ENCODE data around the gene CD70. TPM values are rescaled to one million over a fixed set of nuclear protein-coding genes. Genes with fewer than 3 reads are reported as not detected.

The CD70 gene
- total RNA-seq, 1 experiment from 2014 or later = not detected

- BruUV-seq (replicated peaks) = no TSS peak
- Histone ChIP-seq H3K27ac (no peak overlapping the region), H3K9me3 (ENCODE audit: insufficient read depth, low read depth) (no peaks in the 10 kb centered on the region), H3K4me1 (replicated peaks; ENCODE audit: insufficient read depth) (no peaks in the 10 kb centered on the region), H3K4me2 (no peak overlapping the region), H3K36me3 (ENCODE audit: low read depth) (no peaks in the 10 kb centered on the region), H3K27me3 (ENCODE audit: insufficient read depth, low read depth) (peaks cover 17% of the 10 kb centered on the region; the same call in 1 of the 2 replicates), H3F3A (ENCODE audit: insufficient read depth, low read depth) (no peaks in the 10 kb centered on the region), H4K20me1 (ENCODE audit: insufficient read depth) (no peaks in the 10 kb centered on the region), H2AFZ (no peak overlapping the region), H3K9me2 (ENCODE audit: insufficient read depth) (no peaks in the 10 kb centered on the region), H3K79me2 (ENCODE audit: low read depth) (no peaks in the 10 kb centered on the region), H3K4me3 (no peak overlapping the region)
- TF ChIP-seq EZH2 (IDR thresholded peaks at IDR 0.05; ENCODE audit: low read depth) = no peak
- CTCF ChIA-PET = no interaction called here
- DNase-seq = no peak
- intact Hi-C loops (cut with micrococcal nuclease; ENCODE audit: unreplicated experiment) = no loop called here
- POLR2A ChIA-PET (ENCODE audit: unreplicated experiment) = no interaction called here
These were observed 2.2 kb downstream of the CD70 start for GRCh38 chr19:6588508-6589345.

GRCh38 chr19:6587998-6588507 lies 2.9 kb downstream of the CD70 start:
- Histone ChIP-seq H2AFZ (no peak overlapping the region), H3K4me1 (replicated peaks; ENCODE audit: insufficient read depth) (no peaks in the 10 kb centered on the region), H3K9me2 (ENCODE audit: insufficient read depth) (no peaks in the 10 kb centered on the region), H3K27me3 (ENCODE audit: insufficient read depth, low read depth) (peaks cover 17% of the 10 kb centered on the region; the same call in 1 of the 2 replicates), H3K36me3 (ENCODE audit: low read depth) (no peaks in the 10 kb centered on the region), H3K9me3 (ENCODE audit: insufficient read depth, low read depth) (no peaks in the 10 kb centered on the region), H3K4me2 (no peak overlapping the region), H3K79me2 (ENCODE audit: low read depth) (no peaks in the 10 kb centered on the region), H3F3A (ENCODE audit: insufficient read depth, low read depth) (no peaks in the 10 kb centered on the region), H3K4me3 (no peak overlapping the region), H3K27ac (no peak overlapping the region), H4K20me1 (ENCODE audit: insufficient read depth) (no peaks in the 10 kb centered on the region)
- no peak for DNase-seq
- TF ChIP-seq CTCF (conservative IDR thresholded peaks at IDR 0.05) = no peak
- no TSS peak for BruUV-seq (replicated peaks)
- ChIA-PET POLR2A (ENCODE audit: unreplicated experiment) (no interaction called here), CTCF (no interaction called here)
- intact Hi-C loops (cut with micrococcal nuclease; ENCODE audit: unreplicated experiment) = no loop called here

GRCh38 chr19:6587093-6587820 lies 3.7 kb downstream of the CD70 start:
- no peak overlapping the region for H3K4me3 ChIP-seq
- no peak for DNase-seq

More at GRCh38 chr19:6587093-6587820, 3.7 kb downstream of the CD70 start:
- Histone ChIP-seq H2AFZ (no peak overlapping the region), H4K20me1 (ENCODE audit: insufficient read depth) (no peaks in the 10 kb centered on the region), H3K4me2 (no peak overlapping the region), H3K27ac (no peak overlapping the region), H3K9me3 (ENCODE audit: insufficient read depth, low read depth) (no peaks in the 10 kb centered on the region), H3K4me1 (replicated peaks; ENCODE audit: insufficient read depth) (no peaks in the 10 kb centered on the region), H3K27me3 (ENCODE audit: insufficient read depth, low read depth) (peaks cover 17% of the 10 kb centered on the region; the same call in 1 of the 2 replicates), H3F3A (ENCODE audit: insufficient read depth, low read depth) (no peaks in the 10 kb centered on the region), H3K36me3 (ENCODE audit: low read depth) (no peaks in the 10 kb centered on the region), H3K9me2 (ENCODE audit: insufficient read depth) (no peaks in the 10 kb centered on the region), H3K79me2 (ENCODE audit: low read depth) (no peaks in the 10 kb centered on the region)
- POLR2A ChIA-PET (ENCODE audit: unreplicated experiment) = no interaction called here
- no peak for TF ChIP-seq CTCF (conservative IDR thresholded peaks at IDR 0.05)
- TF ChIP-seq EZH2 (IDR thresholded peaks at IDR 0.05; ENCODE audit: low read depth) = no peak
- intact Hi-C loops (cut with micrococcal nuclease; ENCODE audit: unreplicated experiment) = no loop called here
- BruUV-seq (replicated peaks) = no TSS peak
- CTCF ChIA-PET = no interaction called here
